Measurements from ENCODE around the gene FAM184A. TPM values are rescaled to one million over a fixed set of nuclear protein-coding genes. Genes with fewer than 3 reads are reported as not detected.

The FAM184A gene
- total RNA-seq, 1 donor from 2014 or later, result 15.9 TPM

GRCh38 chr6:118968416-118968815 is 110.0 kb downstream of the FAM184A start:
- peaks cover 2% of the 10 kb centered on the region for H3K36me3 ChIP-seq
- DNase-seq, result no peak
- intact Hi-C loops (cut with DNase I), result loop anchor here (10.0 kb wide), 1 partner anchor 146 kb away; no protein-coding TSS in a partner anchor
- H3K27me3 ChIP-seq (ENCODE audit: low read depth), result no peaks in the 10 kb centered on the region
- no peaks in the 10 kb centered on the region for H3K9me3 ChIP-seq
- H3K4me1 ChIP-seq, result no peaks in the 10 kb centered on the region
- H3K27ac ChIP-seq, result no peak overlapping the region
- TF ChIP-seq CTCF (IDR thresholded peaks at IDR 0.05), result peak; percentile 32
- no peak overlapping the region for H3K4me3 ChIP-seq
- ATAC-seq, result no peak

- H3K4me1 ChIP-seq, result no peaks in the 10 kb centered on the region
- intact Hi-C loops (cut with DNase I), result loop anchor here (10.0 kb wide), 1 partner anchor 148 kb away; no protein-coding TSS in a partner anchor
- H3K27ac ChIP-seq, result no peak overlapping the region
- DNase-seq (no peak), ATAC-seq (no peak)
- no peaks in the 10 kb centered on the region for H3K36me3 ChIP-seq
- no peak for TF ChIP-seq CTCF (IDR thresholded peaks at IDR 0.05)
- no peaks in the 10 kb centered on the region for H3K27me3 ChIP-seq (ENCODE audit: low read depth)
- no peak overlapping the region for H3K4me3 ChIP-seq
- H3K9me3 ChIP-seq, result no peaks in the 10 kb centered on the region
These were observed 111.2 kb downstream of the FAM184A start for GRCh38 chr6:118967239-118967638.

- peaks cover 2% of the 10 kb centered on the region for H3K36me3 ChIP-seq
- intact Hi-C loops (cut with DNase I), result loop anchor here (10.0 kb wide), 1 partner anchor 149 kb away; no protein-coding TSS in a partner anchor
- H3K4me1 ChIP-seq, result no peaks in the 10 kb centered on the region
- ATAC-seq (no peak), DNase-seq (no peak)
- no peak for TF ChIP-seq CTCF (IDR thresholded peaks at IDR 0.05)
- H3K9me3 ChIP-seq, result no peaks in the 10 kb centered on the region
- no peaks in the 10 kb centered on the region for H3K27me3 ChIP-seq (ENCODE audit: low read depth)
- H3K4me3 ChIP-seq, result no peak overlapping the region
- H3K27ac ChIP-seq, result no peak overlapping the region
These were observed 112.6 kb downstream of the FAM184A start for GRCh38 chr6:118965843-118966370.

- no peak for DNase-seq
- no peaks in the 10 kb centered on the region for H3K9me3 ChIP-seq
- H3K27me3 ChIP-seq (ENCODE audit: low read depth), result no peaks in the 10 kb centered on the region
- no peak for TF ChIP-seq CTCF (IDR thresholded peaks at IDR 0.05)
- no peak for ATAC-seq
- peaks cover 2% of the 10 kb centered on the region for H3K36me3 ChIP-seq
- H3K4me1 ChIP-seq, result no peaks in the 10 kb centered on the region
- no peak overlapping the region for H3K4me3 ChIP-seq
- intact Hi-C loops (cut with DNase I), result loop anchor here (10.0 kb wide), 1 partner anchor 149 kb away; no protein-coding TSS in a partner anchor
- H3K27ac ChIP-seq, result no peak overlapping the region
These were observed 113.1 kb downstream of the FAM184A start for GRCh38 chr6:118965371-118965770.

- H3K4me1 ChIP-seq, result no peaks in the 10 kb centered on the region
- TF ChIP-seq CTCF (IDR thresholded peaks at IDR 0.05), result no peak
- DNase-seq, result no peak
- H3K36me3 ChIP-seq, result peaks cover 2% of the 10 kb centered on the region
- intact Hi-C loops (cut with DNase I), result loop anchor here (10.0 kb wide), 1 partner anchor 152 kb away; no protein-coding TSS in a partner anchor
- ATAC-seq, result no peak
- H3K9me3 ChIP-seq, result no peaks in the 10 kb centered on the region
- H3K27me3 ChIP-seq (ENCODE audit: low read depth), result no peaks in the 10 kb centered on the region
- H3K4me3 ChIP-seq, result no peak overlapping the region
- H3K27ac ChIP-seq, result no peak overlapping the region
These were observed 115.5 kb downstream of the FAM184A start for GRCh38 chr6:118963003-118963402.

Data from lower lobe of right lung (tissue), 2 donors.